ENCODE results near the gene RALGPS1.

DNA sequence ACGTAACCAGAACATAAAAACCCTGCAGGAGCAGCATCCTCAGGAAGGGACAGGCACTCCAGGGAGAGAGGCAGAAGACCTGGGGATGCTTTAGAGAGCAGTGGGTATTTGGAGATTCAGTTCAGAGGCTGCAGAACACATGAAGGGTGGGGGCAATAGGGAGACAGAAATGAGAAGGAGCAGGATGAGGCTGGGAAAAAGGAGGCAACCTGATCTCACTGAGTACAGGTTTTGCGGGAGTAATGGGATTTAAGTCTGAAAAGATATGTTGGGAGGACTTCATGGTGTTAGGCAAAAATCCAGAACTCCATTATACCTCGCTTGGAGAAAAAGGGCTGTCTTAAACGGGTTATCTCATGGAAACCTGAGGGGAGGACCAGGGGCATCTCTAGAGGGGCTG is 308.7 kb downstream of the RALGPS1 start:
- no peak for TF ChIP-seq POLR2AphosphoS5 (IDR thresholded peaks at IDR 0.05; ENCODE audit: insufficient read depth in 1 of 2, low read depth in 1 of 2)
- TF ChIP-seq, protein P1, sequence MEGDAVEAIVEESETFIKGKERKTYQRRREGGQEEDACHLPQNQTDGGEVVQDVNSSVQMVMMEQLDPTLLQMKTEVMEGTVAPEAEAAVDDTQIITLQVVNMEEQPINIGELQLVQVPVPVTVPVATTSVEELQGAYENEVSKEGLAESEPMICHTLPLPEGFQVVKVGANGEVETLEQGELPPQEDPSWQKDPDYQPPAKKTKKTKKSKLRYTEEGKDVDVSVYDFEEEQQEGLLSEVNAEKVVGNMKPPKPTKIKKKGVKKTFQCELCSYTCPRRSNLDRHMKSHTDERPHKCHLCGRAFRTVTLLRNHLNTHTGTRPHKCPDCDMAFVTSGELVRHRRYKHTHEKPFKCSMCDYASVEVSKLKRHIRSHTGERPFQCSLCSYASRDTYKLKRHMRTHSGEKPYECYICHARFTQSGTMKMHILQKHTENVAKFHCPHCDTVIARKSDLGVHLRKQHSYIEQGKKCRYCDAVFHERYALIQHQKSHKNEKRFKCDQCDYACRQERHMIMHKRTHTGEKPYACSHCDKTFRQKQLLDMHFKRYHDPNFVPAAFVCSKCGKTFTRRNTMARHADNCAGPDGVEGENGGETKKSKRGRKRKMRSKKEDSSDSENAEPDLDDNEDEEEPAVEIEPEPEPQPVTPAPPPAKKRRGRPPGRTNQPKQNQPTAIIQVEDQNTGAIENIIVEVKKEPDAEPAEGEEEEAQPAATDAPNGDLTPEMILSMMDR (IDR thresholded peaks at IDR 0.05) = no peak

Measured in vagina (tissue), 2 donors.